Measurements from ENCODE around the gene NLN. TPM values are rescaled to one million over a fixed set of nuclear protein-coding genes. Genes with fewer than 3 reads are reported as not detected.
"Not testable (repeated sequence)": the region's sequence is repeated elsewhere in the genome, so short reads cannot be mapped to it uniquely, and the experiment has no call there.

NLN gene
- total RNA-seq, 4 donors from 2014 or later: 1.6 to 16.5 (median 9.0) TPM

GRCh38 chr5:65835191-65835590 is 113.2 kb downstream of the NLN start:
- H3K36me3 ChIP-seq: no peaks in the 10 kb centered on the region
- H3K4me1 ChIP-seq: no peaks in the 10 kb centered on the region
- no peak for TF ChIP-seq EP300 (IDR thresholded peaks at IDR 0.05; ENCODE audit: low read depth)
- TF ChIP-seq POLR2AphosphoS5 (IDR thresholded peaks at IDR 0.05): no peak
- no peak for TF ChIP-seq CTCF (IDR thresholded peaks at IDR 0.05)
- no peak for TF ChIP-seq POLR2A (IDR thresholded peaks at IDR 0.05)
- H3K4me3 ChIP-seq: no peak overlapping the region
- no peaks in the 10 kb centered on the region for H3K9me3 ChIP-seq
- DNase-seq: no peak
- WGBS, 2 donors (ENCODE audit: low coverage in 1 of 2): 66 to 75% methylated on average over 2 of the region's 2 CpGs
- intact Hi-C loops (cut with DNase I; ENCODE audit: low total_unique reads): no loop called here
- H3K27me3 ChIP-seq: no peaks in the 10 kb centered on the region
- in situ Hi-C loops (cut with MboI; ENCODE audit: low pct_ligation_motif_present in 1 of 4, low pct_unique_long_range_greater_than_20kb in 1 of 4, low sequenced_read_pairs in 3 of 4): no loop called here
- H3K27ac ChIP-seq: no peak overlapping the region

GRCh38 chr5:65837139-65837538 is 115.1 kb downstream of the NLN start:
- TF ChIP-seq POLR2A (IDR thresholded peaks at IDR 0.05): no peak
- no peak for DNase-seq
- Histone ChIP-seq H3K4me3 (no peak overlapping the region), H3K9me3 (no peaks in the 10 kb centered on the region), H3K27ac (no peak overlapping the region), H3K4me1 (no peaks in the 10 kb centered on the region), H3K36me3 (no peaks in the 10 kb centered on the region), H3K27me3 (no peaks in the 10 kb centered on the region)
- in situ Hi-C loops (cut with MboI; ENCODE audit: low pct_ligation_motif_present in 1 of 4, low pct_unique_long_range_greater_than_20kb in 1 of 4, low sequenced_read_pairs in 3 of 4) (no loop called here), intact Hi-C loops (cut with DNase I; ENCODE audit: low total_unique reads) (no loop called here)

- H3K36me3 ChIP-seq; H3K4me3 ChIP-seq; H3K27ac ChIP-seq; H3K4me1 ChIP-seq; DNase-seq; in situ Hi-C loops (cut with MboI; ENCODE audit: low pct_ligation_motif_present in 1 of 4, low pct_unique_long_range_greater_than_20kb in 1 of 4, low sequenced_read_pairs in 3 of 4); H3K9me3 ChIP-seq; intact Hi-C loops (cut with DNase I; ENCODE audit: low total_unique reads); H3K27me3 ChIP-seq: not testable (repeated sequence)
Observed at GRCh38 chr5:65839170-65839569, 117.2 kb downstream of the NLN start.

GRCh38 chr5:65840071-65840470 is 118.1 kb downstream of the NLN start:
- in situ Hi-C loops (cut with MboI; ENCODE audit: low pct_ligation_motif_present in 1 of 4, low pct_unique_long_range_greater_than_20kb in 1 of 4, low sequenced_read_pairs in 3 of 4): no loop called here
- no peaks in the 10 kb centered on the region for H3K36me3 ChIP-seq
- TF ChIP-seq POLR2A (IDR thresholded peaks at IDR 0.05) (no peak), EP300 (IDR thresholded peaks at IDR 0.05; ENCODE audit: low read depth) (no peak), POLR2AphosphoS5 (IDR thresholded peaks at IDR 0.05) (no peak), CTCF (IDR thresholded peaks at IDR 0.05) (no peak)
- DNase-seq: no peak
- no peak overlapping the region for H3K4me3 ChIP-seq
- no peak overlapping the region for H3K27ac ChIP-seq
- intact Hi-C loops (cut with DNase I; ENCODE audit: low total_unique reads): no loop called here
- WGBS, 2 donors (ENCODE audit: low coverage in 1 of 2): 23 to 31% methylated on average over 3 of the region's 3 CpGs
- H3K4me1 ChIP-seq: no peaks in the 10 kb centered on the region
- no peaks in the 10 kb centered on the region for H3K27me3 ChIP-seq
- no peaks in the 10 kb centered on the region for H3K9me3 ChIP-seq

- intact Hi-C loops (cut with DNase I; ENCODE audit: low total_unique reads); H3K27me3 ChIP-seq; H3K4me3 ChIP-seq; H3K4me1 ChIP-seq; in situ Hi-C loops (cut with MboI; ENCODE audit: low pct_ligation_motif_present in 1 of 4, low pct_unique_long_range_greater_than_20kb in 1 of 4, low sequenced_read_pairs in 3 of 4); DNase-seq; H3K27ac ChIP-seq; H3K9me3 ChIP-seq; H3K36me3 ChIP-seq: not testable (repeated sequence)
- 88 to 90% methylated on average over 2 to 4 of the region's 4 CpGs for WGBS, 2 donors (ENCODE audit: low coverage in 1 of 2)
Observed at GRCh38 chr5:65844763-65845162, 122.8 kb downstream of the NLN start.

GRCh38 chr5:65846101-65846500 is 124.1 kb downstream of the NLN start:
- Histone ChIP-seq H3K9me3 (no peaks in the 10 kb centered on the region), H3K36me3 (no peaks in the 10 kb centered on the region), H3K27me3 (no peaks in the 10 kb centered on the region), H3K4me3 (no peak overlapping the region), H3K4me1 (no peaks in the 10 kb centered on the region), H3K27ac (no peak overlapping the region)
- no peak for DNase-seq
- TF ChIP-seq EP300 (IDR thresholded peaks at IDR 0.05; ENCODE audit: low read depth) (no peak), POLR2A (IDR thresholded peaks at IDR 0.05) (no peak), CTCF (IDR thresholded peaks at IDR 0.05) (no peak), POLR2AphosphoS5 (IDR thresholded peaks at IDR 0.05) (no peak)
- in situ Hi-C loops (cut with MboI; ENCODE audit: low pct_ligation_motif_present in 1 of 4, low pct_unique_long_range_greater_than_20kb in 1 of 4, low sequenced_read_pairs in 3 of 4): no loop called here
- 86 to 100% methylated on average over 1 of the region's 1 CpG for WGBS, 2 donors (ENCODE audit: low coverage in 1 of 2)
- intact Hi-C loops (cut with DNase I; ENCODE audit: low total_unique reads): no loop called here

- in situ Hi-C loops (cut with MboI; ENCODE audit: low pct_ligation_motif_present in 1 of 4, low pct_unique_long_range_greater_than_20kb in 1 of 4, low sequenced_read_pairs in 3 of 4); H3K36me3 ChIP-seq; H3K9me3 ChIP-seq; H3K4me1 ChIP-seq; H3K27me3 ChIP-seq; DNase-seq; H3K4me3 ChIP-seq; intact Hi-C loops (cut with DNase I; ENCODE audit: low total_unique reads); H3K27ac ChIP-seq: not testable (repeated sequence)
- WGBS, 2 donors (ENCODE audit: low coverage in 1 of 2): 93 to 100% methylated on average over 3 to 5 of the region's 5 CpGs
Observed at GRCh38 chr5:65847019-65847418, 125.0 kb downstream of the NLN start.

GRCh38 chr5:65849918-65850317 is 127.9 kb downstream of the NLN start:
- H3K9me3 ChIP-seq, H3K4me3 ChIP-seq, H3K36me3 ChIP-seq: not testable (repeated sequence)

More at GRCh38 chr5:65849918-65850317, 127.9 kb downstream of the NLN start:
- intact Hi-C loops (cut with DNase I; ENCODE audit: low total_unique reads); in situ Hi-C loops (cut with MboI; ENCODE audit: low pct_ligation_motif_present in 1 of 4, low pct_unique_long_range_greater_than_20kb in 1 of 4, low sequenced_read_pairs in 3 of 4); H3K4me1 ChIP-seq; DNase-seq; H3K27ac ChIP-seq: not testable (repeated sequence)
- WGBS, 2 donors (ENCODE audit: low coverage in 1 of 2): 42 to 46% methylated on average over 1 of the region's 1 CpG
- peaks cover 24% of the 10 kb centered on the region for H3K27me3 ChIP-seq
